ENCODE measurements around the gene FST. TPM values are rescaled to one million over a fixed set of nuclear protein-coding genes. Genes with fewer than 3 reads are reported as not detected.

FST gene
- total and polyA plus RNA-seq, 10 of the 15 experiments (the other 5 are each of a cell fraction or from before 2014, with no cell fraction given), result 0.23 TPM; not detected in 9

- no peak for TF ChIP-seq NKRF (conservative IDR thresholded peaks at IDR 0.05)
- no peak for TF ChIP-seq CUX1 (IDR thresholded peaks at IDR 0.05; ENCODE audit: insufficient replicate concordance, low read depth, low read length)
- no peak for TF ChIP-seq ZNF217 (IDR thresholded peaks at IDR 0.05)
- TF ChIP-seq E4F1 (IDR thresholded peaks at IDR 0.05; ENCODE audit: borderline replicate concordance, partially characterized antibody), result no peak
- TF ChIP-seq JUNB (IDR thresholded peaks at IDR 0.05), result no peak
- no peak for TF ChIP-seq ZBTB40 (IDR thresholded peaks at IDR 0.05; ENCODE audit: borderline replicate concordance)
- no peak for TF ChIP-seq ESRRA (IDR thresholded peaks at IDR 0.05; ENCODE audit: low read length)
- TF ChIP-seq POLR2AphosphoS5 (IDR thresholded peaks at IDR 0.05; ENCODE audit: low read length), result no peak
These were observed 31.6 kb upstream of the FST start (continued) for GRCh38 chr5:53448851-53449250.

Data from GM12878 (cell line).